Mucosa of rectum (tissue), 2 donors: Measurements from ENCODE around the gene CMTM2.
"Not testable (repeated sequence)": the region's sequence is repeated elsewhere in the genome, so short reads cannot be mapped to it uniquely, and the experiment has no call there.

Experiments
- H3K27ac ChIP-seq, 2 donors: one replicate each; pipeline ENCODE4 v1.7.0; 2013; ENCODE audit warnings: inconsistent platforms in 2 of 2, low read depth in 2 of 2, low read length in 2 of 2
- H3K27me3 ChIP-seq, 2 donors: one replicate each; pipeline ENCODE4 v1.7.0; 2013; ENCODE audit warnings: low read length in 2 of 2; ENCODE audit not compliant: control insufficient read depth in 2 of 2, insufficient read depth in 2 of 2
- H3K36me3 ChIP-seq, 2 donors: one replicate each; pipeline ENCODE4 v1.7.0; 2013; ENCODE audit warnings: low read length in 2 of 2; ENCODE audit not compliant: control insufficient read depth in 2 of 2, insufficient read depth in 2 of 2
- H3K4me1 ChIP-seq, 2 donors: one replicate each; pipeline ENCODE4 v1.7.0; 2013; ENCODE audit warnings: low read length in 2 of 2, mild to moderate bottlenecking in 1 of 2; ENCODE audit not compliant: control insufficient read depth in 2 of 2, insufficient read depth in 2 of 2
- H3K4me3 ChIP-seq, 2 donors: one replicate each; pipeline ENCODE4 v1.7.0; 2013; ENCODE audit warnings: low read length in 2 of 2
- H3K9ac ChIP-seq, 2 donors: one replicate each; pipeline ENCODE4 v1.7.0; 2013; ENCODE audit warnings: low read length in 2 of 2, low read depth in 1 of 2, mild to moderate bottlenecking in 1 of 2
- H3K9me3 ChIP-seq, 2 donors: one replicate each; pipeline ENCODE4 v1.7.0; 2013; ENCODE audit warnings: low read length in 2 of 2; ENCODE audit not compliant: control insufficient read depth in 2 of 2
- donor health status: healthy.
- donor health status: Normal muscosa, but diverticular disease.

The CMTM2 gene

DNA sequence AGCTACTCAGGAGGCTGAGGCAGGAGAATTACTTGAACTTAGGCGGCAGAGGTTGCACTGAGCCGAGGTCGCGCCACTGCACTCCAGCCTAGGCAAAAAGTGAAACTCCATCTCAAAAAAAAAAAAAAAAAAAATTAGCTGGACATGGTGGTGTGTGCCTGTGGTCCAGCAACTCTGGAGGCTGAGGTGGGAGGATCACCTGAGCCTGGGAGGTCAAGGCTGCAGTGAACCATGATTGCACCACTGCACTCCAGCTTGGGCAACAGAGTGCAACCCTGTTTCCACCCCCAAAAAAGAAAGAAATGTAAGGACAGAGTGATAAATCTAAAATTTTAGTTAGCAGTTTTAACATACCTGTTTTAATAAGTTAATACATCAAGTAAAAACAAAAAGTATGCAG, 17.3 kb downstream of the CMTM2 start:
- H3K27me3 ChIP-seq, H3K9ac ChIP-seq, H3K4me3 ChIP-seq, H3K4me1 ChIP-seq, H3K9me3 ChIP-seq, H3K27ac ChIP-seq, H3K36me3 ChIP-seq: not testable (repeated sequence)

DNA sequence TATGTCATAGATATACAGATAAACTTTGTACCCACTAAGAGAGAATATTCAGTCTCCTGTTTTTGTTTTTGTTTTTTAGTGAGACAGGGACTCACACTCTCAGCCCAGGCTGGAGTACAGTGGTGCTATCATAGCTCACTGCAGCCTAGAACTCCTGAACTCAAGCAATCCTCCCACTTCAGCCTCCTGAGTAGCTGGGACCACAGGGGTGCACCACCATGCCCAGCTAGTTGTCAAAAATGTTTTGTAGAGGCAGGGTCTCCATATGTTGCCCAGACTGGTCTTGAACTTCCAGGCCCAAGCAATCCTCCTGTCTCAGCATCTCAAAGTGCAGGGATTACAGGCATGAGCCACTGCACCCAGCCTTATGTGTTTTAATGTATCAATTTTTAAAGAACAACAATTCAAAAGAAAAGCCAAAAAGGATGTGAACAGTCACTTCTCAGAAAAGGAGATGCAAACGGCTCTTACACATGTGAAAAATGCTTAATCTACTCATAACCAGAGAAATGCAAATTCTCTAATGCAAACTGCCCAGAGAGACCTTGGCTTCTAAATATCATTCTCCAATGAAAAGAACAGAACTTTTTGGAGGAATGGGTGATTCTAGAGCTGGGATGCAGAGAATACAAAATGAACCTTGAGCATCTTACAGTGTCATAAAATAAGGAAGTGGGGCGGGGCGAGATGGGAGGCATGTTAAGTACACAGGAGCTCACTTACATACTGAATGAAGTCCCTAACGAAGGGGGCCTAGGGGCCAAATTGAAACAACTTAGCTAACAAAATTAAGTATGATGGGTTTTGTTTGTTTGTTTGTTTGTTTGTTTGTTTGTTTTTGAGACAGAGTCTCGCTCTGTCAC, 18.0 kb downstream of the CMTM2 start:
- no peak overlapping the region for H3K4me3 ChIP-seq
- no peaks in the 10 kb centered on the region for H3K36me3 ChIP-seq
- no peaks in the 10 kb centered on the region for H3K27me3 ChIP-seq
- no peaks in the 10 kb centered on the region for H3K4me1 ChIP-seq
- no peak overlapping the region for H3K9ac ChIP-seq
- no peak overlapping the region for H3K27ac ChIP-seq
- H3K9me3 ChIP-seq: no peaks in the 10 kb centered on the region

DNA sequence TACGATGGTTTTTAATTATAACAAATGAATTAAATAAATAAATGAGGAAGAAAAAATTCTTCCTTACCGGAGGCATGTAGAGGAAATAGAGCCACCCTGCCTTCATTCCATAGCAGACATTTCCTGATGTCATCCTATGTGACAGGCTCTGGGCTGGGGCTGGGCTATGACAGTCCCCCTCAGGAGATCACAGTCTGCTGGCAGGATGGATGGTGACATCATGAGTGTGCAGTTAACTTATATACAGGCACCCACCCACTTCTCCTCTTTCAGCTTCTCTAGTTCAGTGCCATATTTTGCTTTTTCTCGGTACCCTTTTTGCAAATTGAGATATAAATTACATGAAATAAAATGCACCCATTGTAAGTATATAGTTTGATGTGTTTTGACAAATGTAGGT, 18.8 kb downstream of the CMTM2 start:
- H3K4me1 ChIP-seq: no peaks in the 10 kb centered on the region
- H3K4me3 ChIP-seq: no peak overlapping the region
- no peaks in the 10 kb centered on the region for H3K27me3 ChIP-seq
- H3K9me3 ChIP-seq: no peaks in the 10 kb centered on the region
- no peak overlapping the region for H3K9ac ChIP-seq
- H3K36me3 ChIP-seq: no peaks in the 10 kb centered on the region
- H3K27ac ChIP-seq: no peak overlapping the region

DNA sequence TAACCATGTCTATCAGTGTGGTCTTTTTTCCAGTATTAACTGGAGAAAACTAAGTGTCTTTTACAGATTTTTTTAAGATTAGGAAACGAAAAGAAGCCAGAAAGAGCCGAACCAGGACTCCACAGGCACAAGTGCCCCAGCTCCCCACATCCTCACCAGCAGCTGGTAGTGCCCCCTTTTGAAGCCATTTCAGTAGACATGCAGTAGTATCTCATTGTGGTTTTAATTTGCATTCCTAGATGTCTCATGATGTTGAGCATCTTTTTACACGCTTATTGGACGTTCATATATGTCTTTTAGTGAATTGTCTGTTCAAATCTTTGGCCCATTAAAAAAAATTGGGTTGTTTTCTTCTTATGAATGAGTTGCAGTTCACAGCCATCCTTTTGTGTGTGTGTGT, 20.5 kb downstream of the CMTM2 start:
- Histone ChIP-seq H3K4me3 (no peak overlapping the region), H3K36me3 (no peaks in the 10 kb centered on the region), H3K9ac (no peak overlapping the region), H3K4me1 (peaks cover 3 to 6% of the 10 kb centered on the region in 2 donors), H3K27me3 (peaks cover 3% of the 10 kb centered on the region in 2 donors), H3K27ac (no peak overlapping the region), H3K9me3 (no peaks in the 10 kb centered on the region)

DNA sequence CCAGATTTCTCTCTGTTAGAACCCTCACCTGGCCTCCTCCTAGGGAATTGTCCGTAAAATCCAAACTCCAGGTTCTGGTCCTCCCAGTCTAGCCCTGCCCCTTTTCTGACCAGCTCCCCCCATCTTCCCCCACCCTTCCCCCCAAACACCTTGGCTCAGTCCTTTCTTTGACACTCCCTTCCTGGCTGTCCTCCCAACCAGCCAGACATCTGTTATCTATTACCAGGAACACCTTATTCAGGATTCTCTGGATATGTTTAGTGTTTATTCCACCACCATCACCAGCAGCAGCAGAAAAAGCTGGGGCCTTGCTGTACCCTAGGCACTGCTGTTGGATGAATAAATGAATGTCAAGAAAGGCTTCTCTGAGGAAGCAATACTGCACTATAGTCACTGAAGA, 21.2 kb downstream of the CMTM2 start:
- peaks cover 3% of the 10 kb centered on the region in 2 donors for H3K27me3 ChIP-seq
- no peak overlapping the region for H3K4me3 ChIP-seq
- H3K9ac ChIP-seq: no peak overlapping the region
- H3K4me1 ChIP-seq: peaks cover 3 to 6% of the 10 kb centered on the region in 2 donors
- H3K36me3 ChIP-seq: no peaks in the 10 kb centered on the region
- no peaks in the 10 kb centered on the region for H3K9me3 ChIP-seq
- no peak overlapping the region for H3K27ac ChIP-seq

DNA sequence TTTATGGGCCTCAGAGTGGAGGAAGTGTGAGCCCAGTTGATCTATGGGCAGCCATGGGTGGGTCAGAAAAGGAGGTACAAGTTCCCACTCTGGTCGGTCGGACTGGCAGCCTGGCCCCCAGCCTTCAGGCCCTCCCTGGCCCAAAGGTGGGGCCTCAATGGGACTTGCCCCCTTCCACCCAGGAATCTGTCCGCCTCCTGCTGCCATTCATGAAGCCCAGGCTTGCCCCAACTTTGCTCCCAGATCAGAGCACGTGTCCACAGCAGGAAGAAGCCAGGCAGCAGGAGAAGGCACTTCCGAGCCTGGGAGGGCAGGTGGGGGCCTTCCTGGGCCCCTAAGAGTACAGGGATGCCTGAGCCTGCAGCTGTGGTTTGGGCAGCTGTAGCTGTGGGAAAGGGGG, 22.2 kb downstream of the CMTM2 start:
- no peak overlapping the region for H3K4me3 ChIP-seq
- H3K4me1 ChIP-seq: peaks cover 6 to 7% of the 10 kb centered on the region in 2 donors
- no peak overlapping the region for H3K27ac ChIP-seq
- H3K36me3 ChIP-seq: no peaks in the 10 kb centered on the region
- no peaks in the 10 kb centered on the region for H3K9me3 ChIP-seq
- peaks cover 3 to 6% of the 10 kb centered on the region in 2 donors for H3K27me3 ChIP-seq
- H3K9ac ChIP-seq: no peak overlapping the region

DNA sequence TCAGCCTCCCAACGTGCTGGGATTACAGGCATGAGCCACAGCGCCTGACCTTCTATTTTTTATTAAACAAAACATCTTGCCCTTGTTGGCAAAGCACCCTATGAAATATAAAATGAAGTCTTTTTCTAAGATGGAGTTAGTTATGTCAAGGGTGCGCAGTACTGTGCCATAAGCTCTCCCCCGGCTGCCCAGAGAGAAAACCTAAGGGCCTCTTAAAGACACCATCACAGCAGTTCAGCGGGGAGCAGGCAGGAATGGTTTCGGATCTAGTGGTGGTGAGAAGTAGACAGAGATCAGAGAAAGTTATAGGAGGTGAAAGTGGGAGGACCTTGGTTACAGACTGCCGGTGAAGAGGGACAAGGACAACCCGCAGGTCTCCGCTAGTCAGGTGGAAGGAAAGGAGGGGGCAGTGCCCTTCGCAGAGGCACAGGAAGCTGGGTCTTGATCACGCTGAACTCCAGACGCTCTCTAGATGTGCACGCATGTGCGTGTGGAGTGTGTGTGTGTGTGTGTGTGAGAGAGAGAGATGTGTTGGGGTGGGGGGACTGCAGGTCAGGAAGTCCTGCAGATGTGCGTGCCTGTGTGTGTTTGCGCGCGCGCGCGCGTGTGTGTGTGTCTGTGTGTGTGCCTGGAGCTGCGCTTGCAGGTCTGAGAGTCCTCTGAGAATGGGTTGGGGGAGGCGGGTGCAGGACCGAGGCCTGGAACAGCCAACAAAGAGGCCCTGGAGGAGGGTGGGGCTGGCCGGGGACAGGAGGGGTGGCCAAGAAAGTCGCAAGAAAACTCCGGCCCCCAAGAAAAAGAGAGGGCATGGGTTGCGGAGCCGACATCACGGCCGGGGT, 24.5 kb downstream of the CMTM2 start:
- Histone ChIP-seq H3K9me3 (no peaks in the 10 kb centered on the region), H3K9ac (peak overlapping the region; percentile 43 to 72), H3K36me3 (peaks cover 0 to 4% of the 10 kb centered on the region in 2 donors), H3K27ac (peak overlapping the region; percentile 37 to 67), H3K27me3 (peaks cover 3 to 6% of the 10 kb centered on the region in 2 donors), H3K4me3 (peak overlapping the region; percentile 71 to 75), H3K4me1 (peaks cover 6 to 8% of the 10 kb centered on the region in 2 donors)

DNA sequence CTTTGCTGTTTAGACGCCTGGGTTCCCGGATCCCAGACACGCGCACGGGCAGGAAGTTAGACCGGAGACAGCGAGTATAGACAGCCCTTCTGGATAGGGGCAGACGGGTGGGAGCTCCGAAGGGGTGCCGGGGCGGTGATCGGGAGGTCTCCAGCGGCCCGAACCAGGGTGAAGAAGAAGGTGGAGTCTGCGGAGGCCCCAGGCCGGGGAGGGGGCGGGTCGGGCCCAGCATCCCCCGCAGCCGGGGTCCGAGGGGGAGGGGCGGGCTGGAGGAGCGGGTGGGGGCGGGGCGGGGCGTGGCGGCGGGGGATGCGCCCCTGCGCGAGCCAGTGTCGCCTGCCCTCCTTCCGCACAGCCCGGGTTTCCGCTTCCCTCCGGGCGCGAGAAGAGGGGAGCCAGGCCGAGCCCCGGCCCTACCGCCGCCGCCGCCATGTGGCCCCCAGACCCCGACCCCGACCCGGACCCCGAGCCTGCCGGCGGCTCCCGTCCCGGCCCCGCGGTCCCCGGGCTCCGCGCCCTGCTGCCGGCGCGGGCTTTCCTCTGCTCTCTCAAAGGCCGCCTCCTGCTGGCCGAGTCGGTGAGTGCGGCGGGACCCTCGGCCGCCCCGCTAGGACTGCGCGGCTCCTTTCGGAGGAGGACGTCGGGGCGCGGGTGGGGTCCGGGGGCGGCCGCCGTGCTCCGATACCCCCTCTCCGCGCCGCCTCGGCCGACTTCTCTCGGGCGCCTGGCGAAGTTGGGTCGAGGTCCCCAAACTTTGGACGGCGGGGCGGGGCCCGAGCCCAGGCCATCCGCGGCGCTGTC, 25.3 kb downstream of the CMTM2 start, which contains the start of gene CMTM3:
CMTM3 (plus strand) TSS at position 329 of the 801 bp plus-strand sequence; CDS start at position 431, 102 bp downstream.
- Histone ChIP-seq H3K27me3 (peaks cover 3 to 6% of the 10 kb centered on the region in 2 donors), H3K4me1 (peaks cover 6 to 11% of the 10 kb centered on the region in 2 donors), H3K9ac (peak within 1 kb of the TSS; percentile 64 to 72), H3K27ac (peak within 1 kb of the TSS; percentile 47 to 67), H3K4me3 (peak within 1 kb of the TSS; percentile 71 to 75), H3K9me3 (no peaks in the 10 kb centered on the region), H3K36me3 (peaks cover 4 to 10% of the 10 kb centered on the region in 2 donors)

DNA sequence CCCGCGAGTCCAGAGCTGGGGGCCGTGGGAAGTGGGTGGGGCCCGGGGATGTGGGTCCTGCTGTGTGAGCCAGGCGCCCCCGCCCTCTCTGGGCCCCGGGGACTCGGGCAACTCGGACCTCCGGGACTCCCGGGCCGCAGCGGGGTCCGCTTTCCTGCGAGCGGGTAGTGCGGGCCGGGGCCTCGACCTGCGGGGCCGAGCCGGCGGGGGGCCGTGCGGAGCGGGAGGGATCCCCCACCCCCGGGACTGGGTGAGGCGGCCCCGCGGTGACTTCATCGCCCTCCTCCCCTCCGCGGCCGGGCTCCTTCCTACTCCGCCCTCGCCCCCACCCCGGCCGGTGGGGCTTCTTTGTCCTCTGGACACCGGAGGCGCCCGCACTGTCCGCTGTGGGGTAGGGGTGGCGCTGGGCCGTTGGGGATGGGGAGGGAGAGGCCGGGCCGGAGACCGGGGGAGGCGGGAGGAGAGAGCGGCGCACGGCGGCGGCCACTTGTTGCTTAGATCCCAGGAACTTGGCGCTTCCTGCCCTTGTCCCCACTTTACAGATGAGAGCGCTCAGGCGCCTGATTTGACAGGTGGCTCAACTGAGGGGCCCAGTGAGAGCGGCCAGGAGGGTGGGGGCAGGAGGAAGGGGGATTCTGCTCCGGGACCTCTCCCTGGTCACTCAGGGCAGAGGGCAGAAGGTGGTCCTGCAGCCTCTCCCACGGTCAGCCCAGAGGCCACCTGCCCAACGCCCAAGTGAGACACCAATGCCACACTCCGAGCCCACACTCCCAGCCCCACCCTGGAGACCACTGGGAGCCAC, 26.1 kb downstream of the CMTM2 start:
- peak overlapping the region; percentile 47 to 67 for H3K27ac ChIP-seq
- H3K9ac ChIP-seq: peak overlapping the region in 1 of 2 donors; percentile 64
- no peaks in the 10 kb centered on the region for H3K9me3 ChIP-seq
- H3K27me3 ChIP-seq: peaks cover 3 to 6% of the 10 kb centered on the region in 2 donors
- peaks cover 6 to 11% of the 10 kb centered on the region in 2 donors for H3K4me1 ChIP-seq
- H3K36me3 ChIP-seq: peaks cover 8 to 18% of the 10 kb centered on the region in 2 donors
- peak overlapping the region; percentile 45 to 50 for H3K4me3 ChIP-seq
